Measurements from ENCODE around the gene RAG2.
"Not testable (repeated sequence)": the region's sequence is repeated elsewhere in the genome, so short reads cannot be mapped to it uniquely, and the experiment has no call there.

RAG2 gene

GRCh38 chr11:36600180-36600579 lies 2.1 kb upstream of the RAG2 start:
- no peak for DNase-seq (ENCODE audit: low read depth in 2 of 2)

DNA sequence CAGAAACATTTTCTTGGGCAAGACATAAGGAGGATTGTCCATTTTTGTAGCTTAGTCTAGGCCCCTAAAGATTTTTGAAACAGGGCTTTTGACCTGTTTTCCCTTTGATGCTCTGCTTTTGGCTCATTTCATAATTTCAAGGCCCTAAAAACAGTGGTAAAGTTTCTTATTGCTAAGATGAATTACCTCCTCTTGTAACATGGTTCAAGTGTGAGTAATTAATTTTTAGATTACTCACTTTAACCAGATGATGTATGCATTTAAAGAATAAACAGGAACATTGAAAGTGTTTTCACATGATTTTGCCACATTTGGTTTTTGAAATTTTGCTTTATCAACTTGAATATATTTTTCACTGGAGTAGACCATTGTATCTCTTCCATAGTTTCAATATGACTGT lies 1.2 kb downstream of the RAG2 start:
- no peak for DNase-seq (ENCODE audit: low read depth in 2 of 2)

- DNase-seq (ENCODE audit: low read depth in 2 of 2), result peak in 1 of 2 donors; percentile 3
Observed at GRCh38 chr11:36594316-36594989, 3.6 kb downstream of the RAG2 start, which contains the start of gene IFTAP. Gene IFTAP, plus strand, starts transcription at chr11:36594502. Its CDS starts 15,602 bp downstream, at chr11:36610104.

- DNase-seq (ENCODE audit: low read depth in 2 of 2), result no peak
Observed at GRCh38 chr11:36591433-36591832, 6.6 kb downstream of the RAG2 start.

- DNase-seq (ENCODE audit: low read depth in 2 of 2), result no peak
Observed at GRCh38 chr11:36590513-36590912, 7.5 kb downstream of the RAG2 start.

DNA sequence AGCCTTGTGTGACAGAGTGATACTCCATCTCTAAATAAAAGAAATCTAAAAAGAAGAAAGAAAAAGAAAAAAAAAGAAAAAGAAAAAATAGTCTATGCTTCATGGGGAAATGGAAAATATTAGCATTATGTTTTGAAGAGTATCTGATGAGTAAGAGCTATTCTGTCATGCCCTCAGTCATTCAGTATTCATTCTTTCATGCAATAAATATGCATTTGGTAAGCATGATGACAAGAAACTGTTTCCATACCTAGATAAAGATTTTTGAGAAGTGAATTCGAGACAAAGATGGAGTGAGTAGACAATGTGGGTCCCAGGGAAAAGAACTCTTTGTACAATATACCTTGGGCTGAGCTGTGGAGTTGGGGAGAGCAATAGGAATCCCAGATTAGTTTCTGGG lies 9.9 kb downstream of the RAG2 start:
- no peak for DNase-seq (ENCODE audit: low read depth in 2 of 2)

GRCh38 chr11:36586543-36586942 lies 11.5 kb downstream of the RAG2 start:
- no peak for DNase-seq (ENCODE audit: low read depth in 2 of 2)

DNA sequence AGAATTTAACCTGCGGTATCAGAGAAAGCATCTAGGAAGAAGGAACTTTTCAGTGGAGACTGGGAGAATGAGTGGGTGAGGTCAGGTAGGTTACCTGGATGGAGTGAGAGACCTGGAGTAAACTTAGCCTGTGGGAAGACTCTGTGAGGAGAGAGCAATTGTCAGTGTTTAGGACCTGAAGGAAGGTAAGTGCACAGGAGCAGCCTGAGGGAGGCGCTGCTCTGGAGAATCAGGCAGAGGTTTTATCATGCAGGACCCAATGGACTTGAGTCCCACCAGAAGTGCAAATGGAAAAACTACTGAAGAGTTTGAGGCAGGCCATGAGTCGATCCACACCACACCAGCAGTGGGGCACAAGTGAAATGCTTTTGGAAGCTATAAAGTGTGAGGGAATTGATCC lies 14.4 kb downstream of the RAG2 start:
- no peak for DNase-seq (ENCODE audit: low read depth in 2 of 2)

GRCh38 chr11:36581536-36581935 lies 16.5 kb downstream of the RAG2 start:
- no peak for DNase-seq (ENCODE audit: low read depth in 2 of 2)

DNA sequence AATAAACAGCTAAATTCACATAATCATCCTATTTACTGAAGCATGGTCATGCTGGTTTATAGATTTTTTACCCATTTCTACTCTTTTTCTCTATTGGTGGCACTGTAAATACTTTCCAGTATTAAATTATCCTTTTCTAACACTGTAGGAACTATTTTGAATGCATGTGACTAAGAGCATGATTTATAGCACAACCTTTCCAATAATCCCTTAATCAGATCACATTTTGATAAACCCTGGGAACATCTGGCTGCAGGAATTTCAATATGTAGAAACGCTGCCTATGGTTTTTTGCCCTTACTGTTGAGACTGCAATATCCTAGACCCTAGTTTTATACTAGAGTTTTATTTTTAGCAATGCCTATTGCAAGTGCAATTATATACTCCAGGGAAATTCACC lies 19.6 kb downstream of the RAG2 start:
- no peak for DNase-seq (ENCODE audit: low read depth in 2 of 2)

GRCh38 chr11:36577859-36578258 lies 20.2 kb downstream of the RAG2 start:
- no peak for DNase-seq (ENCODE audit: low read depth in 2 of 2)

- no peak for DNase-seq (ENCODE audit: low read depth in 2 of 2)
Observed at GRCh38 chr11:36577373-36577772, 20.7 kb downstream of the RAG2 start.

DNA sequence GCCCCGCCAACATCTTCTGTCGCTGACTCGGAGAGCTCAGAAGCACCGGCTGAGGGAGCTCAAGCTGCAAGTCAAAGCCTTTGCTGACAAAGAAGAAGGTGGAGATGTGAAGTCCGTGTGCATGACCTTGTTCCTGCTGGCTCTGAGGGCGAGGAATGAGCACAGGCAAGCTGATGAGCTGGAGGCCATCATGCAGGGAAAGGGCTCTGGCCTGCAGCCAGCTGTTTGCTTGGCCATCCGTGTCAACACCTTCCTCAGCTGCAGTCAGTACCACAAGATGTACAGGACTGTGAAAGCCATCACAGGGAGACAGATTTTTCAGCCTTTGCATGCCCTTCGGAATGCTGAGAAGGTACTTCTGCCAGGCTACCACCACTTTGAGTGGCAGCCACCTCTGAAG lies 23.6 kb downstream of the RAG2 start:
- no peak for DNase-seq (ENCODE audit: low read depth in 2 of 2)

- DNase-seq (ENCODE audit: low read depth in 2 of 2), result no peak
Observed at GRCh38 chr11:36569095-36569494, 28.9 kb downstream of the RAG2 start.

- DNase-seq (ENCODE audit: low read depth in 2 of 2), result no peak
Observed at GRCh38 chr11:36567694-36568093, 30.3 kb downstream of the RAG2 start, which contains the start of gene RAG1. Gene RAG1, plus strand, starts transcription at chr11:36568007. Its CDS starts 5,298 bp downstream, at chr11:36573305.

GRCh38 chr11:36566407-36567053 lies 31.5 kb downstream of the RAG2 start:
- DNase-seq (ENCODE audit: low read depth in 2 of 2), result no peak

GRCh38 chr11:36565031-36565610 lies 32.9 kb downstream of the RAG2 start:
- DNase-seq (ENCODE audit: low read depth in 2 of 2), result no peak

DNA sequence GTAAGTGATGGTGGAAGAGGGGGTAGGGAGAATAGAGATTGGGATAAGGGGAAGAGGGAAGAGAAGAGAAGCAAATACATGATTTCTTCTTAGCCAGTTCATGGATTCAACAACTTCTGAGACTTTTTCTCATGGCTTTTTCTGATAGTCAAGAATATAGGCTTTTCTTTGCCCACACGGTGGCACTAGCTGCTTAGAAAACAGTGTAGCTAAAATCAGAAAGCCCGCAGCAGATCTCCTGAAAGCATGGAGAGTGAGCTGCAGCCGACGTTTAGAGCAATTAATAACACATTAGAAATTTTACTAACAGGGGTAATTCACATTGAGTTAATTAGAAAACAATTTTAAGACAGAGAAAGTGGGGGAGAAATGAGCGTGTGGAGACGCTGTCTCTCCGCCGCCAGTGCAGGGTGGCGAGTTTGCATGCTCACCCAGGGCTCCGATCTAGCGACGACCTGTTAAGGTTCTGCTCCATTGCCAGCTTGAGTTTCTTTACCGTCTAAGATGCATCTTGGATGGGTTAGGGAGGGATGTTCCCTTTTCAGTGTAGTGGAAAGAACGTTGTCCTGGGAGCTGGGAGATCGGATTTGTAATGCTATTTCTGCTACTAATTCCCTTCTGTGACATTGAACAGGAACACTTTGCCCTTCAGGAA lies 33.5 kb downstream of the RAG2 start:
- DNase-seq (ENCODE audit: low read depth in 2 of 2), result no peak

DNA sequence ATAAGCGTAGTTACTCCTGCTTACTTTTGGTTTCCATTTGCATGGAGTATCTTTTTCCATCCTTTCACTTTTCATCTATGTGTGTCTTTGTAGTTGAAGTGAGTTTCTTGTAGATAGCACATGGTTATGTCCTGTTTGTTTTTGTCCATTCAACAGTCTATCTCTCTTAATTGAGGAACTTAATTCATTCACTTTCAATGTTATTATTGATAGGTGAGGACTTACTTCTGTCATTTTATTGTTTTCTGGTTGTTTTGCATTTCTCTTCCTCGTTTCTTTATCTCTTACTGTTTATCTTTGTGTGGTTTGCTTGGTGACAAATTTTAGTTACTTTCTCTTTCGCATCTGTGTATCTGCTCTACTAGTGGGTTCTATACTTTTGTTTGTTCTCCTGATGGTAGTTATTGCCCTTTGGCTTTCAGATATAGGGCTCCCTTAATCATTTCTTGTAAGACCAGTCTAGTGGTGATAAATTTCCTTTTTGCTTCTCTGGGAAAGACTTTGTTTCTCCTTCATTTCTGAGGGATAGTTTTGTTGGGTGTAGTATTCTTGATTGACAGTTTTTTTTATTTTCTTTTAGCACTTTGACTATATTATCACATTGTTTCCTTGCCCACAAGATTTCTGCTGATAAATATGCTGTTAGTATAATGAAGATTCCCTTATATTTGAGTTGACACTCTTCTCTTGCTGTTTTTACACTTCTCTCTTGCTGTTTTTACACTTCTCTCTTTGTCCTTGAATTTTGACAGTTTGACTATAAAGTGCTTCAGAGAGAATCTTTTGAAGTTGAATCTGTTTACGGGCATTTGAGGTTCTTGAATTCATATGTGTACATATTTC lies 39.2 kb downstream of the RAG2 start:
- DNase-seq (ENCODE audit: low read depth in 2 of 2), result no peak

GRCh38 chr11:36557991-36558390 lies 40.0 kb downstream of the RAG2 start:
- DNase-seq (ENCODE audit: low read depth in 2 of 2), result no peak

DNA sequence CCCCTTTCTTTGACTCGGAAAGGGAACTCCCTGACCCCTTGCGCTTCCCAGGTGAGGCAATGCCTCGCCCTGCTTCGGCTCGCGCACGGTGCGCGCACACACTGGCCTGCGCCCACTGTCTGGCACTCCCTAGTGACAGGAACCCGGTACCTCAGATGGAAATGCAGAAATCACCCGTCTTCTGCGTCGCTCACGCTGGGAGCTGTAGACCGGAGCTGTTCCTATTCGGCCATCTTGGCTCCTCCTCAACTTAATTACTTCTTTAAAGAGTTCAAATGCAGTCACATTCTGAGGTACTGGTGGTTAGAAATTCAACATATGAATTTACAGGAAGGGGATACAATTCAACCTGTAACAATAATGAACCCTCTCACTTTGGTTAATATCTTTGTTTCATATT lies 40.6 kb downstream of the RAG2 start:
- DNase-seq (ENCODE audit: low read depth in 2 of 2), result not testable (repeated sequence)

All from stimulated activated CD8-positive, alpha-beta memory T cell treated with anti-CD3 and anti-CD28 coated beads, Interleukin-7, amount 100 ng/mL, for 4 hours (primary cell).